ENCODE data around the gene ACSF3.
"Not testable (repeated sequence)": the region's sequence is repeated elsewhere in the genome, so short reads cannot be mapped to it uniquely, and the experiment has no call there.

Gene ACSF3

DNA sequence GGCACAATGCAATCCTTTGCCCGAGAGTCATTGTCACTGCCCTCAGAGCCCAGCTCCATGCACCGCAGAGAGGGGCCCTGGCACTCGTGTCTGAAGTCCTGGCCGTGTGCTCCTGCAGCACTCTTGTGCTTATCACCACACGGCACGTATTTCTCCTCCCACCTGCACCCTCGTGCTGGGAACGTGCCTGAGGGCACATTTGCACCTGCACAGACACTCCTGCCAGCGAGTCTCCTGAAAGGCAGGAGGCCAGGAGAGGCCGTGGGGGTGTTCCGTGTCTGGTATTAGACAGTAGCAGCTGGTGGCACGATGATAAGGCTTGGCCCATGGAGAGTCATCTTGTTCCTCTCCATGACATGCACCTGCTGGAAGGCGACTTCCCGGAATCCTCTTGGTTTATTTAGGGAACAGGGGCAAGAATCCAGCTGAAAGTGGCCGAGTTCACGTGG lies 3.4 kb upstream of the ACSF3 start:
- no peak overlapping the region for H3K4me2 ChIP-seq (ENCODE audit: low read length)
- H3K9me3 ChIP-seq (ENCODE audit: control insufficient read depth, low read length) = no peaks in the 10 kb centered on the region
- H3K9ac ChIP-seq = no peak overlapping the region
- H3K27me3 ChIP-seq (ENCODE audit: control insufficient read depth, insufficient read depth, low read length) = no peaks in the 10 kb centered on the region
- TF ChIP-seq, protein P1, sequence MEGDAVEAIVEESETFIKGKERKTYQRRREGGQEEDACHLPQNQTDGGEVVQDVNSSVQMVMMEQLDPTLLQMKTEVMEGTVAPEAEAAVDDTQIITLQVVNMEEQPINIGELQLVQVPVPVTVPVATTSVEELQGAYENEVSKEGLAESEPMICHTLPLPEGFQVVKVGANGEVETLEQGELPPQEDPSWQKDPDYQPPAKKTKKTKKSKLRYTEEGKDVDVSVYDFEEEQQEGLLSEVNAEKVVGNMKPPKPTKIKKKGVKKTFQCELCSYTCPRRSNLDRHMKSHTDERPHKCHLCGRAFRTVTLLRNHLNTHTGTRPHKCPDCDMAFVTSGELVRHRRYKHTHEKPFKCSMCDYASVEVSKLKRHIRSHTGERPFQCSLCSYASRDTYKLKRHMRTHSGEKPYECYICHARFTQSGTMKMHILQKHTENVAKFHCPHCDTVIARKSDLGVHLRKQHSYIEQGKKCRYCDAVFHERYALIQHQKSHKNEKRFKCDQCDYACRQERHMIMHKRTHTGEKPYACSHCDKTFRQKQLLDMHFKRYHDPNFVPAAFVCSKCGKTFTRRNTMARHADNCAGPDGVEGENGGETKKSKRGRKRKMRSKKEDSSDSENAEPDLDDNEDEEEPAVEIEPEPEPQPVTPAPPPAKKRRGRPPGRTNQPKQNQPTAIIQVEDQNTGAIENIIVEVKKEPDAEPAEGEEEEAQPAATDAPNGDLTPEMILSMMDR (IDR thresholded peaks at IDR 0.05) = no peak
- no peak overlapping the region for H2AFZ ChIP-seq
- peaks cover 14% of the 10 kb centered on the region for H3K79me2 ChIP-seq
- no peaks in the 10 kb centered on the region for H3K36me3 ChIP-seq (ENCODE audit: control insufficient read depth, insufficient read depth, low read length)
- H3K4me1 ChIP-seq = peaks cover 4% of the 10 kb centered on the region
- H3K4me3 ChIP-seq (ENCODE audit: low read depth, low read length) = no peak overlapping the region
- H3K27ac ChIP-seq = no peak overlapping the region

- H3K4me1 ChIP-seq = peaks cover 4% of the 10 kb centered on the region
- H3K4me2 ChIP-seq (ENCODE audit: low read length) = no peak overlapping the region
- no peak overlapping the region for H3K9ac ChIP-seq
- no peaks in the 10 kb centered on the region for H3K36me3 ChIP-seq (ENCODE audit: control insufficient read depth, insufficient read depth, low read length)
- no peak overlapping the region for H3K27ac ChIP-seq
- H2AFZ ChIP-seq = no peak overlapping the region
- no peaks in the 10 kb centered on the region for H3K27me3 ChIP-seq (ENCODE audit: control insufficient read depth, insufficient read depth, low read length)
- H3K9me3 ChIP-seq (ENCODE audit: control insufficient read depth, low read length) = no peaks in the 10 kb centered on the region
- TF ChIP-seq, protein P1 (IDR thresholded peaks at IDR 0.05) = no peak
- H3K4me3 ChIP-seq (ENCODE audit: low read depth, low read length) = no peak overlapping the region
- peaks cover 14% of the 10 kb centered on the region for H3K79me2 ChIP-seq
Observed at GRCh38 chr16:89090669-89091426, 2.8 kb upstream of the ACSF3 start.

DNA sequence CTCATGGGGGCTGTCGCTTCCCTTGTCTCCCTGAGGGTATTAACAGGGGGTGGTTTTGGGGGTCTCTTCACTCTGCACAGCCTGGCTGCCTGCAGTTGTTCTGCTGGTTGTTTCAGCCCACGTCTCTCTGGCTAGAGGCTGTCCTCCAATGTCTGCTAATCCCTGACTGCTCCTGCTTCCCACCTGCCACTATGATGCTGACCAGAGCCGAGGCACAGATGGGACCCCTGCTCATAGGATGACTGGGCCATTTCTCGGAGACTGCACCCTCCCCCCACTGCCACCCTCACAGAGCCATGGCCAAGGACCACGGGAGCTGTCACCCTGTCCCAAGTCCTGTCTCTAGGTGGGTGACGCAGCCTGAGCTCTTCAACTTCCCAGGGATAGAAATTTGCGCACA lies 1.6 kb upstream of the ACSF3 start:
- peaks cover 4% of the 10 kb centered on the region for H3K4me1 ChIP-seq
- H3K4me3 ChIP-seq (ENCODE audit: low read depth, low read length) = no peak overlapping the region
- no peaks in the 10 kb centered on the region for H3K9me3 ChIP-seq (ENCODE audit: control insufficient read depth, low read length)
- peaks cover 20% of the 10 kb centered on the region for H3K79me2 ChIP-seq
- no peak overlapping the region for H3K4me2 ChIP-seq (ENCODE audit: low read length)
- H3K27me3 ChIP-seq (ENCODE audit: control insufficient read depth, insufficient read depth, low read length) = no peaks in the 10 kb centered on the region
- no peaks in the 10 kb centered on the region for H3K36me3 ChIP-seq (ENCODE audit: control insufficient read depth, insufficient read depth, low read length)
- H2AFZ ChIP-seq = no peak overlapping the region
- TF ChIP-seq, protein P1 (IDR thresholded peaks at IDR 0.05) = no peak
- H3K9ac ChIP-seq = no peak overlapping the region
- H3K27ac ChIP-seq = no peak overlapping the region

GRCh38 chr16:89093252-89093601 lies 425 bp upstream of the ACSF3 start:
- H3K27me3 ChIP-seq (ENCODE audit: control insufficient read depth, insufficient read depth, low read length); H3K27ac ChIP-seq; H3K9ac ChIP-seq; H3K9me3 ChIP-seq (ENCODE audit: control insufficient read depth, low read length); H3K4me1 ChIP-seq; H3K36me3 ChIP-seq (ENCODE audit: control insufficient read depth, insufficient read depth, low read length): not testable (repeated sequence)
- H3K4me3 ChIP-seq (ENCODE audit: low read depth, low read length) = peak overlapping the region; percentile 37
- H3K79me2 ChIP-seq = peaks cover 28% of the 10 kb centered on the region
- peak overlapping the region; percentile 72 for H3K4me2 ChIP-seq (ENCODE audit: low read length)
- peak overlapping the region; percentile 100 for H2AFZ ChIP-seq

GRCh38 chr16:89094252-89094879 lies 714 bp downstream of the ACSF3 start:
- peaks cover 28% of the 10 kb centered on the region for H3K79me2 ChIP-seq
- no peak overlapping the region for H3K27ac ChIP-seq
- peaks cover 4% of the 10 kb centered on the region for H3K4me1 ChIP-seq
- no peak overlapping the region for H3K9ac ChIP-seq
- no peaks in the 10 kb centered on the region for H3K36me3 ChIP-seq (ENCODE audit: control insufficient read depth, insufficient read depth, low read length)
- peak overlapping the region; percentile 68 for H3K4me3 ChIP-seq (ENCODE audit: low read depth, low read length)
- TF ChIP-seq, protein P1 (IDR thresholded peaks at IDR 0.05) = no peak
- no peaks in the 10 kb centered on the region for H3K27me3 ChIP-seq (ENCODE audit: control insufficient read depth, insufficient read depth, low read length)
- H2AFZ ChIP-seq = peak overlapping the region; percentile 64
- peak overlapping the region; percentile 65 for H3K4me2 ChIP-seq (ENCODE audit: low read length)
- H3K9me3 ChIP-seq (ENCODE audit: control insufficient read depth, low read length) = no peaks in the 10 kb centered on the region

Measured in parathyroid adenoma (tissue), 2 donors.